ENCODE results near the gene KRT83. TPM values are rescaled to one million over a fixed set of nuclear protein-coding genes. Genes with fewer than 3 reads are reported as not detected.

KRT83 gene
- polyA plus RNA-seq, 2 of the 4 experiments (the other 2 are of a cell fraction) = 20.4 to 44.8 TPM

- FAIRE-seq = no peak
- 94% methylated on average over 2 of the region's 2 CpGs for WGBS (ENCODE audit: missing lambda C conversion rate)
- CTCF ChIA-PET = interaction anchor here (1.4 to 5.5 kb wide), 5 partner anchors 8 to 536 kb away, joined by 3 to 53 read pairs (median 9); no protein-coding TSS in a partner anchor
These were observed 22.4 kb upstream of the KRT83 start for GRCh38 chr12:52343550-52343949.

GRCh38 chr12:52342781-52343490 lies 21.7 kb upstream of the KRT83 start:
- ChIA-PET POLR2A (no interaction called here), CTCF (interaction anchor here (1.4 to 5.5 kb wide), 4 partner anchors 9 to 91 kb away, joined by 3 to 53 read pairs (median 8); no protein-coding TSS in a partner anchor)
- Histone ChIP-seq H3K4me1 (peaks cover 17% of the 10 kb centered on the region), H3K9me3 (peaks cover 11% of the 10 kb centered on the region), H3K27ac (no peak overlapping the region), H3K4me3 (no peak overlapping the region), H3K4me2 (no peak overlapping the region)
- no peak for ATAC-seq
- no peak for DNase-seq (ENCODE audit: low read depth in 1 of 2, low spot score in 1 of 2)
- no peak for FAIRE-seq
- WGBS (ENCODE audit: missing lambda C conversion rate) = 52% methylated on average over 2 of the region's 2 CpGs
- no peak for TF ChIP-seq GATA3 (IDR thresholded peaks at IDR 0.05; ENCODE audit: borderline replicate concordance)
- TF ChIP-seq EHF (CRISPR knock-in tag; IDR thresholded peaks at IDR 0.05) = no peak
- no peak for TF ChIP-seq SREBF2 (IDR thresholded peaks at IDR 0.05)
- TF ChIP-seq REST (IDR thresholded peaks at IDR 0.05) = no peak
- no peak for TF ChIP-seq FOXS1 (CRISPR knock-in tag; IDR thresholded peaks at IDR 0.05)
- TF ChIP-seq NFE2L2 (conservative IDR thresholded peaks at IDR 0.05; ENCODE audit: low read length) = no peak
- no peak for TF ChIP-seq USF2 (IDR thresholded peaks at IDR 0.05)
- TF ChIP-seq ZSCAN20 (CRISPR knock-in tag; IDR thresholded peaks at IDR 0.05) = no peak
- TF ChIP-seq SMC3 (IDR thresholded peaks at IDR 0.05) = no peak
- no peak for TF ChIP-seq BCL3 (IDR thresholded peaks at IDR 0.05)
- TF ChIP-seq FOSB (CRISPR knock-in tag; IDR thresholded peaks at IDR 0.05) = no peak

More at GRCh38 chr12:52343550-52343949, 22.4 kb upstream of the KRT83 start:
- no peak overlapping the region for H3K4me3 ChIP-seq
- TF ChIP-seq TFCP2L1 (CRISPR knock-in tag; IDR thresholded peaks at IDR 0.05) (no peak), CTCF (IDR thresholded peaks at IDR 0.05) (no peak), HOXA7 (CRISPR knock-in tag; IDR thresholded peaks at IDR 0.05) (no peak), PHF8 (IDR thresholded peaks at IDR 0.05; ENCODE audit: borderline replicate concordance, low read depth) (no peak), BHLHE40 (IDR thresholded peaks at IDR 0.05; ENCODE audit: low read depth, low read length) (no peak), ZC3H11A (IDR thresholded peaks at IDR 0.05) (no peak), PBX3 (IDR thresholded peaks at IDR 0.05) (no peak), NFE2L2 (conservative IDR thresholded peaks at IDR 0.05; ENCODE audit: low read length) (no peak), ELK1 (IDR thresholded peaks at IDR 0.05; ENCODE audit: low read depth, low read length) (no peak), CHD4 (IDR thresholded peaks at IDR 0.05; ENCODE audit: borderline replicate concordance) (no peak), RFX5 (IDR thresholded peaks at IDR 0.05) (no peak), HOXB13 (CRISPR knock-in tag; IDR thresholded peaks at IDR 0.05; ENCODE audit: low read depth) (no peak), HDAC2 (IDR thresholded peaks at IDR 0.05) (no peak), HOXB5 (CRISPR knock-in tag; IDR thresholded peaks at IDR 0.05) (no peak), HES2 (IDR thresholded peaks at IDR 0.05) (no peak), CBX8 (IDR thresholded peaks at IDR 0.05) (no peak), ZNF302 (CRISPR knock-in tag; IDR thresholded peaks at IDR 0.05) (no peak), ESRRA (IDR thresholded peaks at IDR 0.05; ENCODE audit: borderline replicate concordance, low read length) (no peak)
- peaks cover 17% of the 10 kb centered on the region for H3K4me1 ChIP-seq
- DNase-seq (ENCODE audit: low read depth in 1 of 2, low spot score in 1 of 2) (no peak), ATAC-seq (no peak)
- POLR2A ChIA-PET = no interaction called here
- peaks cover 11% of the 10 kb centered on the region for H3K9me3 ChIP-seq
- no peak overlapping the region for H3K27ac ChIP-seq
- H3K4me2 ChIP-seq = no peak overlapping the region
